ENCODE results near the gene SEMA5B.

The SEMA5B gene

DNA sequence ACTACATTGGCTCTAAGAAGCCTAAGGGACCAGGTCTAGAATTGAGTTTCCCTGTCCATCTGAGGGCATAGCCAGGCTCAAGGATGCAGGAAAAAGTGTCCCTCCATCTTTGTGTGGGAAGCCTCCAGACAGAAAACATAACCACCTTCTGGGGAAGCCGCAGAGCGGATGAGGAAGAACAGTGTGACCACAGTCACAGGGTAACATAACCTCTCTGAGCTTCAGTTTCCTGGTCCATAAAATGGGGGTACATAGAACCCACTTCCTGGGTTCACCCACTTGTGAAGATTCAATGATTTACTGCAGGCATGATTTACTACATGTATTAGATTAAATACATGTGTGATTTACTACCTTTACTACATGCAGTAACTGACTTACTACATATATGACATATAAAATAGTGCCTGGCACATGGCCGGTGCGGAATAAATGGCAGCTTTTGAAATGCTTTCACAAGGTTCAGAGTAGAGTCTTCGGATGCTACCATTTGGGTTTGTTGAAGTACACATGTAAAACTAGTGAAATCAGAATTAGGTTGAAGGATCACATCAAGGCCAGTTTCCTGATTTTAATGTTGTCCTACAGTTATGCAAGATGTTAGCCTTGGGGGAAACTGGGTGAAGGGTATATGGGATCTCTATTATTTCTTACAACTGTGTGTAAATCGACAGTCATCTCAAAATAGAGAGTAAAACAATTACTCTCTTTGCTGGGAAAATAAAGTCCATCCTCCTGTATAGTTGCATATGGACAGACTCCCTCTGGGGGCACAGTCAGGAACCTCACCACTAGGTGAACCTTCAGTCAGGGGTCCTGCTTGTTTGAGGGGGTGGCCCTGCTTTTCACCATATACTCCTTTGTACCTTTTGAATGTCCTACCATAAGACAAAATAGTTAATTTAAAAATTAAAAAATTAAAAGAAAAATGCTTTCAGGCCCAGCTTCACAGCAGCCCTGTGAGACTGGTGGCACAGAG is 86.0 kb downstream of the SEMA5B start:
- no peak for DNase-seq

DNA sequence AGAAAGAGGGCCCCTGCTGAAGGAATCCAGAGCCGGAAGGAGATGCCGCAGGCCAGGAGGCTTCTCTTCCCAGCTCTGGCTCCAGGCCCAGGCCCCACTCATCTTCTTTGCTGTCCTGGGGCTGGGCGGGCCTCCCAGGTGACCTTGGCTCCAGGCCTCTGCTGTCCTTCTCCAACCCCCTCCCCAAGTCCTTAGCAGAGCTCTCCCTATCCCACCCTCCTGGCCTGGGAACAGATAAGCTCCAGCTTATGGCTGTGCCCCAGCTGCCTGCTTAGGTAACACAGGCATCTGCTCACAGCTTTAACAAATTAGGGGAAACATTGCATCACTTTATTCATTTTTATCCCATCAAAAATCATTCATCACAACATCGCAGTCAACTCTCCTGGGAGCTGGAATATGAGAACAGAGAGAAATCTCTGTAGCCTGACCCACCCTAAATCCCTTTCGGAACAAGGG is 86.9 kb downstream of the SEMA5B start:
- DNase-seq = no peak

DNA sequence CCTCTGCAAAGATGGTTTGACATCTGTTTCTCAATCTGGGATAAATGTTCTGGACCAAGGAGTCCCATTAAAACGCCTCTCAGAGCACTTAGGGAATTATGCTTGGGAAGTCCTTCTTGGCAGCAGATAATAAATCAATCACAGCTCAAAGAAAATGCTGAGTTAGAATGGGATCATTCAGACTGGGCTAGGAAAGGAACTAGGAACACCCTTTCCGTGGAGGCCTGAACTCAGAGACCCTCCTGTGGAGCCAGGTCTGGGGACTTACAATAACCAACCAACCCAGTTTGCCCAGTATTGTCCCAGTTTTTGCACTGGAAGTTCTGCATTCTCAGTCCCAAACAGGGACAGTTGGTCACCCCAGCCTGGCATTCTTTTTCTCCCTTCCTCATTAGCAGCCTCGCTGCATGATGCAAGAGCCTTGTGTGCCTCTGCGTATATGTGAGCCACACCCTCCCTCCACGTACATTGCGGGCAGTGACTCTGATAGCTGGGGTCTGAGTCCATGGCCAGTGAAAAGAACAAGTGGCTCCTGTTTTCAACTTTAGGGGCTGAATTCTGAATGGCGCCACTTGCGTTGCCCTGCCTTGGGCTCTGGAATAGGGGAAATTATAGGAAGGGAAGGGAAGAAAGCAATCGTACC is 88.7 kb downstream of the SEMA5B start:
- DNase-seq = no peak

DNA sequence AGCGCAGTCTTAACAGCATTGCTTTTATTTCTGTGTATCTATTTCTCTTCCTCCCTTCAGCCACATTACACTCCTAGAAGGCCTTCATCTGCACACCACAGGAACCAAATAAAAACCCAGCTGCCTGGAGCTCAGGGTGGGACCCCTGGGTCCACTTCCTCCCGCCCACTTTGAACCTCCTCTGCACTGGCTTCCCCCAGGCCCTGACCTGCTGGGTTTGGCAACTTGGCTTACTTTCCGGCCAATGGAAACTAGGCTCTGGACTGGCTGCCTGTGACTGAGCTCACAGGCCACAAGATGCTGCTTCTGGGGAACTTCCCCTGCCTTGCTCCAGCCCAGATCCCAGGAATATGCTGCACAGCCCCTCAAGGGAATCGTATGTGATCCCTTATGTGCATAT is 89.8 kb downstream of the SEMA5B start:
- DNase-seq = no peak

DNA sequence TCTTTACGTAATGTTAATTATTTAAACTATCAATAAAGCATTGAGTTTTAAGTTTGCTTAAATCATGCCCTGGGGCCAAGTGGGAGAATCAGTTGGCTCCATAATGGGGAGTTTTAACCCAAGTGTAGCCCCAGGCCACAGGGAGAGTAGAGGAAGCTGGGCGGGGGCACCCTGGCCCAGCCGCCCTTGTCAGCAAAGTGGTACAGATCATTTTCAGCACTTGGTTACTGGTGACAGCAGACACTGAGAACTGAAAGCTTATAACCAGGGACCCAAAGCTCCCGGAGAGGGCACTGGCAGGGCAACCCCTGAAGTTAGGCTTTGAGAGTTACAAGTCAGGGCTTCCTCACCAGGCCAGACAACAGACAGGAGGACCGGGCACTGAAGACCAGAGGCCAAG is 90.6 kb downstream of the SEMA5B start:
- DNase-seq = no peak

DNA sequence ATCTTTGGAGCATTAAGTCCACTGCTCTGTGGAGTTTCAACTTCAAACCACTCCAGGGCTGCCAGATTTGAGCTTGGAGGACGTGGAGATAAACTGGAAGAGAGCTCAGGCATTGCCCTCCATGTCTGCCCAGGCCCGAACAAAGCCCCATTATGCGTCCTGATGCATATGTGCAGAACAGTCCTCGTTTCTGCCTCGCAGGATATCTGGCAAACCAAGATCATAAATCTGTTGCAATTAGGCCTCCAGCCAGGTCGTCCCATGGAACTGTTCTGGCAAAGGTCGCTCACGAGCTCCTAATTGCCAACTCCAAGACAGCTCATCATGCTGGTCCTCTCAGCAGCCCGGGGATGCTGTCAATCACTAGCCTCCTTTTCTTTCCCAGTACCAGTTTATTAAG is 91.2 kb downstream of the SEMA5B start:
- DNase-seq = no peak

DNA sequence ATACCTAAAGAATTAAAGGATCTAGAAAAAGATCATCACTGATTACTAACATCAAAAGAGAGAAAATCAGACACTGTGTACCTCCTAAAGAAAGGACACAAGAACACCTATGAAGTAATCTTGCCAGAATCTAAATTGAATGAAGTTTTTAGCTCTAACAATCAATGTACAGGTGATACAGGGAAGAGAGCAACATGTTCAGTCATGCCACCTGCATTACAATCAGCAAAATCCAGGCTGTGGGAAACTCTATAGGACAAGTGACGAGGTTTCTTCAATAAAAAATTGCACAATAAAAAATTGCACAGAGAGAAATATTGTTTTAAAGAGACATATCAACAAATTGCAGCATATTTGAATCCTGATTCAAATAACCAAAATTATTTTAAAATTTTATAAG is 93.3 kb downstream of the SEMA5B start:
- DNase-seq = no peak

DNA sequence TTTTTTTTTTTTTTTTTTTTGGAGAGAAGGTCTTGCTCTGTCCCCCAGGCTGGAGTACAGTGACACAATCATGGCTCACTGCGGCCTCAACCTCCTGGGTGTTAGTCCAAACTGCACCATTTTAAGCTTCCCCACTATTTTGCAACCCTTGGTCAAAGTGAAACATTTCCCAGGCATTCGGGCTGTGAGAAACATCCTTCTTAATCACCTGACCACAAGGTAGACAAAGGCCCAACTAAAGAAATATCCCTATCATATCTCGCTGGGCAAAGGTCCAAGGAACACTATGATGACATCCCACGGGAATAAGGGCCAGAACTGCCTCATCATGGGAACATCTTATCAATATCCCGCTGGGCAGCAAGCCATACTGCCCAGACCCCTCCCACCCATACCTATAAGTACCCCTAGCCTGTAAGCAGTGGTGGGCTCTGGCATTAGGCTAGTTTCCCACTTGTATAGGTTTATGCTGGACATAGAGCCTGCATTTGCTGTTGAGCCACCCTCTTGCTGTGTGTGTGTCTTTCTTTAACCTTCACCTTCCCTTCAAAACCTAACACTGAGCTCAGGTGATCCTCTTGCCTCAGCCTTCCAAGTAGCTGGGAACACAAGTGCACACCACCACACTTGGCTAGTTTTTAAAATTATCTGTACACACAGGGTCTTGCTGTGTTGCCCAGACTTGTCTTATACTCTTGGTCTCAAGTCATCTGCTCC is 95.2 kb downstream of the SEMA5B start:
- no peak for DNase-seq

DNA sequence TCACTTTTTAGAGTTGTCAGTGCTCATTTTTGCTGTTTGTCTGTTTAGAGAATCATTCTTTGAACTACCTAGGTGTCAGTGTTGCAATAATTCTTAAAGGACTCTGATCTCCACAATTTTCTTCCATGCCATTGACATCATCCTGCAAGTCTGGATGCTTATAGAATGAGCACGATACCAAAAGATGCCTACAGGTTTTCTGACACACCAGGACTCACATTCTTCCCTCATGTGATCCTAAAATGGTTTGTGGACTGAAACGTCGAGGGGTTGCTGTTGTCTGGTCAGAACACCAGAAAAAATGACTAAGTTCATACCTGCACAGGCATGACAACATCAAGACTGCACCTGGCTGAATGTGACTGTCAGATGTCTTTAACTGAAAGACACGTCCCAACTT is 95.9 kb downstream of the SEMA5B start:
- DNase-seq = no peak

DNA sequence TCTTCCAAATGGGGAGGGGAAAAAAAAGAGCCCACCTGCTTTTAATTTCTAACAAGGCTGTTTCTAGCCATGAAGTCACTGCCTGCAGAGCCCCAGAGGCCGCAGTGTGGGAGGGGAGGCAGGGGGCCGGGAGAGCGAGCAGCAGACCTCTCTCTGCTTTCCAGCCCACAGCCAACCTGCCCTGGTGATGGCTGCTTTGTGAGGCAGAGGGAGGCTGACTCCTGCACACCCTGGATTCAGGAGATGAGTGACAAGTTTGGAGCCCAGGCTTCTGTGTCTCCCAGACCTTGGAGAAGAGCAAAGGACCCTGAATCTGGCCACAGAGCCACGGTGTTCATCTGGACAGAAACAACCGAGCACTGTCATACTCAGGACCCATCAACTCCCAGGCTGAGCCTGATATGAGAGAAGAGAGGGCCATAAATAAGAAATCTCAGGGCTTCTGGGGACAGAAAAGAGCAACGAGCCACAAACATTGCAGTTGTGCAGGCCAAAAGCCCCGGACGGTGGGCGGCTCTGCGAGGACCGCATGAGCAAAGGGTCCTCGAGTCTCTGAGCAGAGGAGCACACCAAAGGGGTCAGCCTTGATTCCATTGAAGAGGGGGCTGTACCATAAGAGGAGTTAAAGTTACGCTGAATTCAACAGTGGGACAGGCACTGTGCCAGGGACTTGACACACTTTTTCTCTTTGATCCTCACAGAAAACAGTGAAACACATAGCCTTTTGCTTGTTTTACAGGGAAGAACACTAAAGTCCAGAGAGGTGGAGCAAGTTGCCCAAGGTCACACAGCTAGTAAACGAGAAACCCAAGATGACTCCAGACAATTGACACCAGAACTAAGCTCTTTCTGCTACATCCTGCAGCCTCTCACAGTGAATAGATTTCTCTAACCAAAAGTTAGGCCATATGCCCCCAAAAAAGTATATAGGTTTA is 97.2 kb downstream of the SEMA5B start:
- DNase-seq = no peak

DNA sequence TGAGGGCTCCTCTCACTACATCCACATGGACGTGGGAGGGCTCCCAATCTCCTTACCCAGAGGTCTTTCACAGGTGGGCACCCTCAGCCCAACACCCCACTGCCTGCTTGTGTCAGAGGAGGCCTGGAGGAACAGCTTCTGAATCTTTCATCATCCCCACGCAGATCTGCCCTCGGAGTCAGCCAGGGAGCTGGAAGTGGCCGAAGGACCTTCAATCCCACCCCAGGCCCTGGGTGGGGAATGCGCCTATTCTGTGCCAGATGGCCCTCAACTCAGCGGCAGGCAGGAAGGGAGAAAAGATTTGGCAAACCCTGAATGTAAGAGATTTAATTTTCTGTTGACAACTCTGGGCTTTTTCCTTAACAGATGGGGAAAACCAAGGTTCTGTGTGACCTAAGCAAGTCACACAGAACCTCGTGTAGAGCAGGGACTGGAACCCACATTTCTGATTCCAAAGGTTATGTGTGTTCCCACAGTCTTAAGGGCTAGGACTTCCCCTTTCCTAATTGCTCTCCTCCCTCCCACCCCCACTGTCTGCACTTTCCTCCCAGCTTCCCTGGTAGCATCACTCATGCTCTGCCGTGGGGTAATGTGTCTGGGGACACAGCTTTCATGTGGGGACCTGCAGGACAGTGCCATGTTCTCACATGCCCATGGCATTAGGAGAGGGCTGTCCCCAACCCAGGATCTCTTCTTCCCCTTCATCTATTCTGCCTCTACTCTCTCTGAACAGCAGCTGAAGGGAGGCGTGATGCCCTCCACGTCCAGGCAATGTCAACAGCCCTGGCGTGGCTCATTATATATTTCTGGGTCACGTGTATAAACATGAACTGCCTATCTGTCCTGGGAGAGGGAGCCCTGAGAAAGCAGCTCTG is 98.1 kb downstream of the SEMA5B start:
- DNase-seq = no peak

DNA sequence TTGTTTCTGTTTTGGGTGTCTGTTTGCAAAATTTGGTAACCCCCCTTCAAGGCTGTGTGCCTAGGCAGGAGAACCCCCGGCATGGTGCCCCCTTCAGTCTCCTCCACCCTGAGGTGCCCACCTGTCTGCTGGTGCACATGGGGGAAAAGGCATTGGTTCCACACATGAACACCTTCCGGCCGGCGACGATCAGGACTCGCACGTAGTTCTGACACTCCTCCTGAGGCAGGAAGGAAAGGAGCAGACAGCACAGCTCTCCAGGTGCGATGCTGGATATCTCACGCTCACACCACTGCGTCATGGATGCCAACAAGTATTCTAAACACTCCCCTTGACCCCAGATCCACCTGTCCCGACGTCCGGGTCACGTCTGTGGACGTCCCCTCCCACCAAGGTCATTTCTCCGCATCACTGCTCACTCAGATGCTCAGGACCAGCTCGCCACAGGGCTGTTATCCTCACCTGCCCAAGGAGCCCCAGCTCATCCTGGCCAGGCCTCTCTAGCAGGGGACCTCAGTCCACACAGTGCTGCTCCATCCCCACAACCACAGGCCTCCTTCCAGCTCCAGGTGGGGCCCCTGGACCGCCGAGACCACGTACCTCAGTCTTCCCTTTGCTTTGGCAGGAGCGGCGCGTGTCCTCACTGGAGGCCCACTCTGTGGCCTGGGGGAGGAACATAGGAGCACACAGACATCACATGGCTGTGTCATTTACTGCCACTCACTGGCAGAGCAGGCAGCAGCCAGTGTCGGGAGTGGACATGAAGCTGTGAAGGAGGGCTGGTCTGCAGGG is 99.0 kb downstream of the SEMA5B start:
- DNase-seq = no peak

DNA sequence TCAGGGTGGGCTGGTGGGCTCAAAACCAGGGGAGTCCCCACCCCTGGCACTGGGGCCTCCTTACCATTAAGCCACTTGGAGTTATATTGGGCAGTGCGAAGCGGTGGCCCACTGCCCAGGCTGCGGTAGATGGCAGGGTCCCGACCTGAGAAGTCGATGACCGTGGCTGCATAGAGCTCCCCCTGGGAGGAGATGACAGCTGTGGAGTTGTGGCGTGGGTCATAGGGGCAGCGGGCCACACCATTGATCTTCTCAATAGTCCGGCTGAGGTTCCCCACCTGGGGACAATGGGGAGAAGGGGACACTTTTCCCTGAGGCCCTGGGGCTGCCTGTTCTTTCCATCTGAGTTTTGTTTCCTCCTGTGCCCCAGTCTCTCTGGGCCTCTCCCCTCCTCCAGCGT is 99.8 kb downstream of the SEMA5B start:
- no peak for DNase-seq

DNA sequence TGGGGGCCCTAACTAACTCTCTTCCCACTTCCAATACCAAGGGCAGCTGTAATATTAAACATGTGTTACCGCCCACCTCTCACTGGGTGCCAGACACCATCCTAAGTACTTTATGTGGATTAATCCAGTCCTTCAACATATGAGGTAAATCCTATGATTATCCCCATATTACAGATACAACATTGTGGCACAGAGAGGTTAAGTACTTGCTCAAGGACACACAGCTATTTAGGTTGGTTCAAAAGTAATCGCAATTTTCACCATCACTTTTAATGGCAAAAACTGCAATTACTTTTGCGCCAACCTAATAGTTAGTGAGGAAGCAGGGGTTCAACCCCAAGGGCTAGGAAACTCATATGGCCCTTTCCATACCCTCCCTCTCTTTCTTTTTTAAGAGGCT is 100.8 kb downstream of the SEMA5B start:
- no peak for DNase-seq

DNA sequence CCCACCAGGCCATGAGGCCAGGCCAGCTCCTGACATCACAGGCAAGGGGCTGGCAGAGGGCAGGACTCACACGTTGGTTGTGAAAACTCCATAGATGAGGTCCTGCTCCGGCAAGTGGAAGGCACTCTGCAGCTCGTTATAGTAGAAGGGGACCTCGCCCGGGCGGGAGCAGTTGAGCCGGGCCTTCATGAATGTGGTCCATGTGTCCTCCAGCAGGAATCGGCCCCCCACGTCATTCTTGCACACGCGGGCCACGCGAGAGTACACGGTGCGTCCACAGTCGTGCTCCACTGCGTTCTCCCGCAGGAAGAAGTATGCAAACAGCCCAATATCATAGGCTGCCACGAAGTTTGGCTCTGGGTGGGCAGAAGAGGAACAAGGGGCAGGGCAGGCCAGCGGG is 101.2 kb downstream of the SEMA5B start:
- no peak for DNase-seq

DNA sequence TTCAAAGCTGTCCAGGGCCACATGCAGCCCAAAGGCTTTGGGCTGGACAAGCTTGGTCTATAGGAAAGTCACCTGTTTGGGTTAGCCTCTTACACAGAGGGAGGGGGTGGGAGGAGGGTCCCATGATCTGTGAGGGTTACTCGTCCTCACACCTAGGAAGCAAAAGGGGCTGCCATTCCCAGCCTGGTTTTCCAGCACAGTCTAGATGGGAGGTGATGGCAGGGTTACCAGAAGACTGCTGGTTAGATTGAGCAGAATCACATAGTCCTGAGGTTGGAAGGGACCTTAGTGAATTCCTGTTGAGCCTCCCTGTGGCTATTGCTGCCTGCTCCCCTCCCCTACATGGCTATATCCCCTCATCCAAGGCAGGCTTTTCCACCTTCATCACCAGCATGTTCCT is 101.8 kb downstream of the SEMA5B start:
- DNase-seq = no peak

DNA sequence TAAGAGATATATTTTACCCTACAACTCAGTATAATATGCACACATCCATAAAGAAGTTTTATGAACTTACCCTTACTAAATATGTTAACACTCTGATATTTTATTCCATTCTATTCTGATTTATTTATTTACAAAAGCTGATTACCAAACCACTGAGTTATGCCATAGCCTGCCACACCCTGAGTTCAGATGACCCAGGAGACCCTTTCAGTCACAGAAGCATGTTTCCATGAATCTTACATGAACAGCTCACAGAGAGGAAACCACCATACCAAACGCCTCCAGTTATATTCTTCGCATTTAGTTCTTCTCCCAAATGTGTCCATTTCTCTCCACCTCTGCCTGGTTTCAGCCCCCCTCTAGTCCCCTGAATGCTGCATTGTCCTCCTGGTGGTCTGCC is 103.5 kb downstream of the SEMA5B start:
- no peak for DNase-seq

DNA sequence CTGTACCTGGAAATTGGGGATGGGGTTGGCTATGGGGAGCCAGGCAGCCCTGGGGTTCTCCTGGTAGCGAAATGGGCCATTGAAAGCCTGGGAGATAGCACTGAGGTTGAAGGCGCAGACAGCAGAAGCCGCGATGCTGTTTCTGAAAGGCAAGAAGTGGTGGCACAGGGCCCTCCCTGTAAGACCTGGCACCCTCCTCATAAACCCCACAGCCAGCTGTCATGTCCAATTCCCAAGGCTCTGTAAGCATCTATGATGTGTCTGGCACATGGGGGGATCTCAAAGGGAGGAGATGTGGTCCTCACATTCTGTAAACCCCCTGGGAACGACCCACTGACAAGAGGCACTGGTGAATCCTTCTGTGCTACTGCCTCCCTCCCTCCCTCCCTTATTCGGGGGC is 104.0 kb downstream of the SEMA5B start:
- DNase-seq = no peak

DNA sequence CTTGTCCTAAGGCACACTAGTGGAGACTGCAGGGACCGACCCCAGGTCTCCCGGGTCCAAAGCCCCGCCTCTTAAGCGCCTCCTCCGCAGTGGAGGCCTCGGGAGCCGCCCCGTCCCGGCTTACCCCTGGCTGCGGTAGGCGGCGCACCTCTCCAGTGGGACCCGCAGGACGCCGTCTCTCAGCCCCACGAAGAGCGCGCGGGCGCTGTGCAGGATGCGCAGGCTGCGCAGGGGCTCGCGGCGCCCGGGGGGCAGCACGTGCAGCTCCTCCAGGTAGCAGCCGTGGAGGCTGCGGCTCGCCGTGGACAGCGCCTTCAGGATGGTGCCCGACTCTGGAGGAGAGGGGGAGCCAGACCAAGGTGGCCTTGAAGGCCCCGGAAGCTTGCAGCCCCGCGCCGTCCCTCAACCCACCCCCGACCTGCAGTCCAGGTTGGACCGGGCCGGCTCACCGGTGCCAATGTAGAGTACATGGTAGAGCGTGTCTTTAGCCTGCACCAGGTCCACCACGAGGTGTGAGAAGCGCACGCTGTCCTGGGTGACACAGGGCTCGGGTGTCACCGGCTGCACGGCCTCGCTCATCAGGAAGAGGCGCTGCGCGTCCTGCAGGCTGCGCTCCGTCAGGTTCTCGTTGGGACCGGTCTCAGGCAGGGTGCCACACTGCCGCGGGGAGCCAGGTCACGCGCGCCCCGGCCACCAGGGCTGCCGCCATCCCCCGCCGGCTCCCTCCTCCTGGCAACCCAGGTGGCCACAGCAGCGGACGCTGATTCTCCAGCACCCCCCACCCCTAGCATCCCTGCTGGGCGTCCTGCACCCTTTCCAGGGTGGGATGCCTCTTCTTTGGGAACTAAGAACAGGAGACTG is 105.5 kb downstream of the SEMA5B start:
- DNase-seq = no peak

DNA sequence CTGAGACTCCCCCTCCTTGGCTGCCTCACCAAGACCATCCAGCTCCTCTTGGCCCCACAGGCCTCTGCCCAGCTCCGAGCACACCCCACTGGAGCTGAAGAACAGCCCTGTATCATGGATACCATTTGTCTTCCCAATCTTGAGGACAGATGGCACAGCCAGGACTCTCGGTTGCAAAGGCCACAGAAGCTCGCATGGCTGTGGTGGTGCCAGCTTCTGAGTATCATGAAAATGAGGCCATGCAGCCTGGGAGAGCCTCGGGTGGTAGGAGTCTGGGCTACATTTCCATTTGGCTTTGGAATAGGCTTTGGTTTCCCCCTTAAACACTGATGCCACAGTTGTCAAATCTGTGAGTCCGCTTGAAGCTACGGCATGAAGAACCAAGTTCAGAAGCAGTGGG is 106.6 kb downstream of the SEMA5B start:
- no peak for DNase-seq
